HG02798 (cell line): Measurements from ENCODE around the gene UGDH.

ENCODE experiments used
- ATAC-seq: cut with Tn5 transposase; IDR thresholded peaks from one replicate; pipeline ENCODE4 v1.9.1; 2021; ENCODE audit warnings: mild to moderate bottlenecking; ENCODE audit not compliant: unreplicated experiment, poor library complexity

The UGDH gene

GRCh38 chr4:39456946-39457763 is 70.1 kb downstream of the UGDH start:
- no peak for ATAC-seq

GRCh38 chr4:39455486-39455885 is 71.8 kb downstream of the UGDH start:
- ATAC-seq, result no peak

- no peak for ATAC-seq
Observed at GRCh38 chr4:39453738-39454137, 73.5 kb downstream of the UGDH start.

- no peak for ATAC-seq
Observed at GRCh38 chr4:39452860-39453587, 74.2 kb downstream of the UGDH start.

GRCh38 chr4:39452153-39452859 is 74.9 kb downstream of the UGDH start:
- ATAC-seq, result no peak

DNA sequence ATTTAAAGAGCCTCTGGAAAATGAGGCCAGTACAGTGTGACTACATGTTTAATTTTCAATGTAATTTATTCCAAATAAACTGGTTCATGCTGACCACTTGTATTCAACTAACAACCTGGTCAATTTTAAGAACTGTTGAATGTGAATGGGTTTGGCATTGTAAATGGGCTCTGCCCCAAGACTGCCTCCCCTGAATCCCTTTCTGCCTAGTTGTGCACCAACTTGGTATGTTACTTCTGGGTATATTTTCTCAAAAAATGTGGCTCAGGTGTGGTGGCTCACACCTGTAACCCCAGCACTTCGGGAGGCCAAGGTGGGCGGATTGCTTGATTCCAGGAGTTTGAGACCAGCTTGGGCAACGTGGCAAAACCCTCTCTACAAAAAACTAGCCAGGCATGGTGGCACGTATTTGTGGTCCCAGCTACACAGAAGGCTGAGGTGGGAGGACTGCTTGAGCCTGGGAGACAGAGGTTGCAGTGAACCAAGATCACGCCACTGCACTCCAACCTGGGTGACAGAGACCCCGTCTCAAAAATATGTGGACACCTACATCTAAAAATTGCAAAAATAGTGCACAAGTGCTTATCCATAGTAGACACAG is 75.7 kb downstream of the UGDH start:
- no peak for ATAC-seq

DNA sequence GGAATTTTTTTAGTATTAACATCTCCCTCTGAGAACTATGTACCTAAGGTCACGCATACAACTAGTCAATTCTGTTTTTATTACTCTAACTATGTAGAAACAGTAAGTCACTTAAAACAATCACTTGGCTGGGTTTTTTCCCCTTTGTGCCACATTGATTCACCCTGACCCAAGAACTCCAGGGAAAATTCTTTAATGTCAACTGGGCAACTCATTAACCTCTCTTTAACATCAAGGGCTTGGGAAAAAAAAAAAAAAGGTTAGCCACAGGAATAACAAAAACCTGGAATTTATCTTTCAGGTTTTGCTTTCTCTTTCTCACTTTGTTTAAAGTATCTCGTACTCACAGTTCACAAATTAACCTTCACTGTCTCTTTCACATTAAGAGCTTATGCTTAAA is 76.6 kb downstream of the UGDH start:
- ATAC-seq, result no peak
